GM19240 (cell line): ENCODE results near the gene PXYLP1.

Experiments
- DNase-seq: peaks from one replicate; pipeline ENCODE4 v3.0.0; 2011; ENCODE audit warnings: low spot score; ENCODE audit not compliant: insufficient read length

PXYLP1 gene

DNA sequence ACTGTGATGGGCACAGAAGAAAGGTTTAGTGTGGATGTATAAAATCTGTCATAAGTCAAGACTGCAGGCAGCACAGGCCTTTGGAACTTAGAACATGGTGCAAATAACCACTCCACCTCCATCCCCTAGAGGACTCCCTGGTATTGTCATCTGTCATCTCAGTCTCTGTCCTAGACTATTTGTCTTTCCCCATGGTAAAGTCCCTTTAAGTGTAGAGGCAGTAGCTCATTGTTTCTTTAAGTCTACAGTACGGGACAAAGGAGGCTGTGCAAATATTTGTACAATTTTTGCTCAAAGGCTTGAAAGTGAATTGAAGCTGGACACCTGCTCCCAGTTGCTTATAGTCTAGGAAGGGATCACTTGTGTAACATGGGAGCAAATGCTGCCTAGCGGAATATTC, 3.2 kb upstream of the PXYLP1 start:
- no peak for DNase-seq

DNA sequence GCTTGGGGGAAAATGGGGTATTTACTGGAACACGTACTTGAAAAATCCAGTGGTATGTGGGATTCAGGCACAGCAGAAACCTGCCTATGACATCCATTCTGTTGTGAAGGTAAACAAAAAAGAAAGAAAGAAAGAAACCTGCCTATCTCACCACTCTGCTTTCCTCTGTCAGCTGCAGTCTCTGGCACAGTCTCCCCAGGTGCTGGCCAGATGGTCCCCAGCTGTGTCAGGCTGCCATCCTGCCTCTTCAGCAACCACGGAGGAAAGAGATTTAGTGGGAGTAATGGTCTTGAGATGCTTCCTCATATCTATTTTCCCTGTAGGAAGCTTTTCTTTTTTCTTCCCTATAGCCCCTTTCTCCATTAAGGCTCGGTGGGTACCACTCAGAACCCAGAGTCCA, 2.5 kb upstream of the PXYLP1 start:
- DNase-seq: no peak

DNA sequence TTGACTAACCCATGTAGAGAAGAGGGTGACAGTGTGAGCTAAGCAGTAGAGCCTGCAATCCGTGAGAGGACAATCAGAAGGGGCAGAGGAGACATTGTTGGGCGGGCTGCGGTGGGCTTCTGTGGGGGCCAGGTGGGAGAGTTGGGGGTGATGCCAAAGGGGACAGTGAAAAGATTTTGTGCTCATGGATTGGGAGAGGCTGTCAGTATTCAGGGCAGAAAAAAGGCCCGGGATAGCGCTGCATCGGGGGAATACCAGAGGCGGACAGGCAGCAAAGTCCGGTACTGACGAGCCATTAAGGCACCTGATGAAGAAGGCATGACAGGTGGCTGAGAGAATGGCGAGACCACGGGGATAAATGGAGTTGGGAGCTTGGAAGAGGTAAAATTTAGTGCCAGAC, 1.3 kb upstream of the PXYLP1 start:
- DNase-seq: no peak

DNA sequence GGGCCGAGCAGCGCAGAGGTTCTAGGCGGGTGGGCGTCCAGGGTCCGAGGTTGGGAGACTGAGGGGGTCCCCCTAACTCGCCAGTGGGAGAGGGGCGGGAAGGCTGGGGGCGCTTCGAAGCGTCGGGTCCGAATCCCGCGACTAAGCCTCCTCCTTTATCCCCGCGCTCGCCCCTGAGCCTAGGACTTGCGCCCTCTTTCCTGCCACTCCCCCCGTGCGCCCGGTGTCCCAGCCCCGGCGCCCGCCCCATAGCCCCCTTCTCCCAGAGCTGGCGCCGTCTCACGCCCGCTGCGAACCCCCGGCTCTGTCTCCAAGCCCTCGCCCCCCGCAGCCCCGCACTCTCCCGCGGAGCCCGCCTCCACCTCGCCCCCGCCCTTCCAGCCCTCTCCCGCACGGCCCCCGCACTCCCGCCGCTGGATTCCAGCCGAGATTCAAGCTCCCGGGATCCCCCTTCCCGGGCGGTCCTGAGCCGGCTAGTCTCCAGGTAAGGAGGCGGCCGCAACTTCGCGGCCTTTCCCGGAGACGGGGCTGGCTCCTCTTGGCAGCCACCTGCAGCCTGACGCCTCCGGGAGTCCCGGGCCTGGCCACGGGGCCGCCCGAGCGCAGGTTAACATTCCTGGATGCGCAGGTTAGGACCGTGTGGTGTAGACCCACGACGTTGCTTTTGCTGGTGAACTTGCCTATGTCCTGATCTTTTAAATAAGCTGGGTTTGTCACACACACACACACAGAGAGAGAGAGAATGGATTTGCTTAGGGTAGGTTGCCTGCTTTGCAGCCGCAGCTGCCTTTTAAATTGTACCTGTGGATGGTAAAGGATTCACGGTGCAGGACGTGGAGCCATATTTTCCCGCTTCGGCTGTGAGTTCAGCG, 563 bp downstream of the PXYLP1 start:
- DNase-seq: no peak

DNA sequence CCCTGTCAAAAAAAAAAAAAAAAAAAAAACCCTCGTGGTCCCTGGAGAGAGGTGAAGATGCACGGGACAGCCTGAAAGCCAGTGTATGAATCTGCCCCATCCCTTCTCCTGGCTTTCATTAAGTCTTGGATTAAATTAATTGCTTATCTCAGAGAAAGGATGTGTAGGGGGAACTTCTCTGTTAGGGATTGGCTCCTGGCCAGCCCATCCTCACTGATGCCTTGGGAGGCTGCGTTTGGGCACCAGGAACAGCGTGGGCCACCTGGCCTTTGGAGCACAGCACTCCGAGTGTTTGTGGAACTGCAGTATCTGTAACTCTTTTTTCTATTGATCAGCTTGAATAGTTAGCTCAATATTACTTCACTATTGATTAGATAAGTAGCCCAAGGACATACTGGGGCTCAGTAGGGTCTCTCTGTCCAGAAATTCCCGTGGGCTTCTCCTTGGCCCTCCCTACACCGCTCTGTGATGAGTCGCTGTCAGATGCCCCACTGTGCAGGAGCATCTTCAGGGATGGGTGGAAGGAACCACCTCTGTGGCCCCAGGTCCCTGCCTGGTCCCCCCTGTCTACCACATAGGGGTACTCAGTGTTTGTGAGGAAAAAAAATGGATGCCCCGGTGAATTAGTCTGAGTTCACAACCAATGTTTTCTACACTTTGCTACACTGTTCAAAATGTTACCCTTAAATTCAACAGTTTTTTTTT, 2.0 kb downstream of the PXYLP1 start:
- no peak for DNase-seq

DNA sequence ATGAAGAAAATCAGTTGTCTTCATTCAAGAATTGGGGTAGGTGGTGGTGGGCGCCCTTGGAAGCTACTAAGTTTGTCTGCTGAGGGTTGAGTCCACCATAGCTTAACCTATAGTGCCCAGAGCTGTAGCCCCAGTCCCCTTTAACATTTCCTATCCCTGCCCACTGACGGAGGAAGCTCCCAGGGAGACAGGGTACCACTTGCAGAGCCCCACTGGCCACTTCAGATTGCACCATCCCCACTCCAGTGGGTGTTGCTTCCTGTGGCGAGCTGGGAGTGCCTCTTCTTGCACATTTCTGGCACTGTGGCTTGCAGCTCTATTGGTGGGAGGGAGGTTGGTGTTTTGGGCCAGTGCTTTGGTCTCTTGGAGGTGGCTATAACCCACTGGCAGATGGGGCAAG, 2.7 kb downstream of the PXYLP1 start:
- no peak for DNase-seq

DNA sequence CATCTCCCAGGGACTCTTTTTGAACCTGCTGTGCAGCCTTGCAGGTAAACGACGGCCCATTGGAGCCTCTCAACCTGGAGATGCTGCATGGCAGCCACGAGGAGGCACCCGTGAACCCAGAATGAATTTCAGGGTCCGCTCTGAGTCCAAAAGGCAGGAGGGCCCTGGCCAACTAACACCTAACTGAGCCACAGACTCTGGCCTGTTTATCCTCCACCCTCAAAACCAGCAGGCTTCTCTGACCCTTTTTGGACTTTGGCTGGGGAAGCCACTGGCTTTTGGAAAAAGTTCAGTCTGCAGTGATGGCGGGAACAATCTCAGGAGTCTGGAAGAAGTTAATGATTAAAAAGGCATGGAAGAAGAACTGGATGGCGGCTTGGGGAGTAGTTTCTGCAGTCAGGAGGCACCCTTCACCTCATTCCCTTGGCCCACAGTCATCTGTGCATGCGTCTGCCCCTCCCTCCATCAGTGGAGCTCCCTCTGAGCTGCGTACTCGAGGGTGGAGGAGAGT, 4.1 kb downstream of the PXYLP1 start:
- no peak for DNase-seq

DNA sequence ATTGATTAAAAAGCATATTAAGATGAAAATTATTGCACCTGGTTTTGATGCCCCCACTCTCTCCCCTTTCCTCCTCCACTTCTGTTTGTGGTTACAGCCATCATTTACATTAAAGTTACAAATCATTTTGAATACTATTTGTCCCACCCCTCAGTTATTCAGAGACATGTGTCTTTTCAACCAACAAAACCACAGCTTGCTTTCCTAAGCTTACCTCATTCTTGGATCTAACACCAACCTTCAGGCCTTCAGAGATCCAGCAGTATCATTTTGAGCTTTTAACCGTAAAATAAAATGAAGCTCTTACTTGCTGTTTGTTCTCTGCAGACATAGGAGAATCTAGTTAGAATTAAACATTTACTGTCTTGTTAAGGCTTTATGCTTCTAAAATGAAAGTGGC, 4.7 kb downstream of the PXYLP1 start:
- DNase-seq: no peak

DNA sequence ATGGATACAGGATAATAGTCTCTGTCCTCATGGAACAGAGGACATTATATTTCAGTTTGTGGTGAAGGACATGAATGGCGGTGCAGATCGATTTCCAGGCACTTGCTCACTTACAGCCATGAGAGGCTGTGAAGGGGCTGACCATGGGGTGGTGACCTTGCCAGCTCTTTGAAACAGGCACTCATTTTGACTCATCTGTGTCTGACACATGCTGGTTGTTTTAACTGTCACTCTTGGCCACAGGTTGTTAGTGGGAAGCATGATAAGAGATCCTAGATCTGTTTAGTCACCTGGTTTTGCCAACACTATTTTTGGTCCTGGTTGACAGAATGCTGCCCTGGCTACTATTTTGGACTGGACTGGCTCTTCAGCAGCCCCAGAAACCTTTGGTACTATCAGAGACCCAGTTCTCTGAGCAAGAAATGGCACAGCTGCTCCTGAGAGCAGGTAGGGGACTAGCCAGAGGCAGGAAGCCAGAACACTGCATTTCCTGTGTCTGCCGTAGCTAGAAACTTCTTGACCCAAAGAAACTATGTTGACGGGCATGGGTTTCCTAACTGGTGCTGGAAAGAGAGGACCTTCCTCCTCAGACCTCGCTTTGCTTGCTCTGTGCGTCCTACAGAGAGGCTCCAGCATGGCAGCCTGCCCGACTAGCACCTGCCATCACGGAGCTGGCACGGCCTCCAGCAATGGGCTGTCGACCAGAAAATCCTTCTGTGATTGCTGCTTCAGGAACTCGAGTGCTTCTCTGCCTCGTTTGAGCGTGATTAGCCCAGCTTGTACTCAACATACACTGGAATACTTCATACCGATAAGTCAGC, 6.3 kb downstream of the PXYLP1 start:
- DNase-seq: no peak

DNA sequence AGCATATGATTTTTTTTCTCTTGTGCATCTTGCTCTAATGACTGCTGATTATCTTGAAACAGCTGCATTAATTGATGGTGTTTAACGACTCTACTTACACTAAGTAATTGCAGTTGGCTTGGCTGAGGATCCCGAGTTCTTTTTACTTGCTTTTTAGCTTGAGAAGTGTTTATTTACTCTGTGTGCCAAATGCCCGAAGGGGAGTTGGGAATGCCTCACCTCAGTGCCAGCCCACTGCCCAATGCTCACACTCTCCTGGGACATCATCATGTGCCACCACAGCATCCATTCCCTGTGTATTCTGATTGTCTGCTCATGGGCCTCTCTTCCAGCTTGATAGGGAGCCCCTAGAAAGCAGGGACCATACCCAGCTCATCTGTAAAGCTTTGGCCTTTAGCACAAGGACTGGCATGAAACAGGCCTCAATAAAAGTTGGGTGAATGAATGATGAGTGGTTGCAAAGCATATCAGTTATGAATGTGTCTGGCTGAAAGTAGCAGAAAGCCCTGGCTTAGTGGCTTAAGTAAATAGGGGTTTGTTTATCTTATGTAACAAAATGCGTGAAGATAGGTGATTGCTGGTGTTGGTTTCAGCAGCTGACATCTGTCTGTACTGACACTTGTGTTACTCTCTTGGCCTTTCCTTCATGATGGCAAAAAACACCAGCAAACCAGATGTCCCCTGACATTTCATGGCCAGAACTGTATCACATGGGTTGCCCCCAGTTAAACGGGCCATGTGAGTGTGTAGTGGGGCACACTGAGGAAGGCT, 8.1 kb downstream of the PXYLP1 start:
- no peak for DNase-seq

DNA sequence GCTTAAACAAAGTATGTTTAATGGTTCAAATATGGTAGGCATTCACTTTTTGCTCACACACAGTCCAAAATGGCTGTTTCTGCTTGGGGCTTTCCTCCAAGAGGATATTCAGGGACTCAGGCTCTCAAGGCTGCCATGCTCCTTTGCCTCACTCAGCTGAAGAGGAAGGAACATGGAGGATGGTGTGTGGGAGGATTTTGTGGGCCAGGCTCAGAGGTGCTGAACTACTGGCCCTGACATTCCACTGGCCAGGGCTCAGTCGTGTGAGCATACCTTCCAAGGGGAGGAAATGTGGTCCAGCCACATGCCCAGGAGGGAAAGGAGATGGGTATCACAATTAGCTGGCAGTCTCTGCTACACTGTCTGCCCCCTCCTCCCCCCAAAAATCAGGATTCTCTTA, 8.7 kb downstream of the PXYLP1 start:
- no peak for DNase-seq

DNA sequence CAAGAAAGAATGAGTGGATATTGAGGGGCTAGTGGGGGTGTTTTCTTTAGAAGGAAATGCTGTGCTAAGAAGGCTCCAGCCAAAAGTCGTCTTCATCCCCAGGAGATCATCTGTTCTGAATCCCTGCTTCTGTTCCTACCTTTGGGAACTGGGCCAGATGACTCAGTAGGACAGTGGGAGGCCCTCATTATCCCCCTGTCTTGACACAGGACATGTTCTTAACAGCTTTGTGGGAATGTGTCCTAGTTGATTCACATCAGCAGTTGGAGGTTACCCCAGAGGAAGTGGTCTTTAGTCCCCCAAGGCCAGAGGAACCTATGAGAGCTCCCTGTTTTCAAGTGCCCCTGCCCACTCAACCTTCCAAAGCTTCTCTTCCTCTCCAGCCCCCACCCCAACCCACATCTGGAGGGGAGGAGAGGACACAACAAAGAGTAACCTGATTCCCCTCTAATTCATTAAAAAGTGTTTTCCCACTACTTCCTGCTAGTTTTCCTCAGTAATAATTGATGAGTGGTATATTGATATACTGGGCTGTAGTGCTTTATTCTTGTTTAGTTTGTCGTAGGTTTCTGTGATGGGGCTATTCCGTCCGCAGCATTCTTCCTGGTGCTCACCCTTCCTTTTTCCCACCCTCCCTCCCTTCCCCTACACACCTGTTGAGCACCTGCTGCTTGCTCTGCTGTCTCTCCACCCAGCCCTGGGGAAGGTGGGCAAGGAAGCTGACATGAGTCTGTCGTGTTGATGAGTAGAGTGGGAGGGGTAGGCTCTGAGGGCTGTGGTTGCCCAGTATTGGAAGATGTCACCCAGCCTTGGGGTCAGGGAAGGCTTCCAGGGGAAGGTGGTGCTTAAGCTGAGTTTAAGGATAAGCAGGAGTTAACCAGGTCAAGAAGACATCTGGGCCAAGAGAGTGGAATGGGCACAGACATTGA, 9.3 kb downstream of the PXYLP1 start:
- no peak for DNase-seq

DNA sequence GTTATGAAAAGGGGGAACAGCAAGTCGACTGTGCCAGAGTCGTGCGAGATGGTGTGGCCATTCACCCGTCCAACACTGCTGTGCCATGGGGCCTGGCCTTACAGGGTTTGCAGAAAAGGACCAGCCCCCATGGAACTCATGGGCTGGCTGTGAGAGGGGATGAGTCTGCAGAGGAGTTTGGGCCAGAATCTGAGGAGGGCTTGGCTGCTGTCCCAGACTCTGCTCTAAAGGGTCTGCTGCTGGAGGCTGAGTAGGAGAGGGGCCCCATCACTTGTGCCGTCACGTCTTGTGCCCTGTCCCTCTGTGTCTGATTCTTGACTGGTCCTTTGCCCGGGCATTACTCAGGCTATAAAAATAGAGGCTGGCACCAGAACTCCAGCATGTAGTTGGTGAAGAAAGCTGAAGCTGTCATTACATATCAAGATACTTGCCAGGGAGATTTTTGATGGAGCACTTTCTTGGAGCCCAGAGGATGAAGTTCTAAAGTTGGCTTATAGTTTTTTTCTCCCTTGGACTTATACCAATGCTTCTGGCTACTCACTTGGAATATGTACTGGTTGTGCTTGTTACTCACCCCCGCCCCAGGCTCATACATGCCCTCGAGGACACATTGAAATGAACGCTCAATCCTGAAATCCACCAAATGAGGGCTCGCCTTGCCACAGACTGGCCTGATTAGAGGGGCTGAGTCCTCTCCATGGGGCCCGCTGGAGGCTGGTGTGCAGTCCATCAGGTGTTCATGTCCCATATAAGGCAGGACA, 10.2 kb downstream of the PXYLP1 start:
- DNase-seq: no peak

DNA sequence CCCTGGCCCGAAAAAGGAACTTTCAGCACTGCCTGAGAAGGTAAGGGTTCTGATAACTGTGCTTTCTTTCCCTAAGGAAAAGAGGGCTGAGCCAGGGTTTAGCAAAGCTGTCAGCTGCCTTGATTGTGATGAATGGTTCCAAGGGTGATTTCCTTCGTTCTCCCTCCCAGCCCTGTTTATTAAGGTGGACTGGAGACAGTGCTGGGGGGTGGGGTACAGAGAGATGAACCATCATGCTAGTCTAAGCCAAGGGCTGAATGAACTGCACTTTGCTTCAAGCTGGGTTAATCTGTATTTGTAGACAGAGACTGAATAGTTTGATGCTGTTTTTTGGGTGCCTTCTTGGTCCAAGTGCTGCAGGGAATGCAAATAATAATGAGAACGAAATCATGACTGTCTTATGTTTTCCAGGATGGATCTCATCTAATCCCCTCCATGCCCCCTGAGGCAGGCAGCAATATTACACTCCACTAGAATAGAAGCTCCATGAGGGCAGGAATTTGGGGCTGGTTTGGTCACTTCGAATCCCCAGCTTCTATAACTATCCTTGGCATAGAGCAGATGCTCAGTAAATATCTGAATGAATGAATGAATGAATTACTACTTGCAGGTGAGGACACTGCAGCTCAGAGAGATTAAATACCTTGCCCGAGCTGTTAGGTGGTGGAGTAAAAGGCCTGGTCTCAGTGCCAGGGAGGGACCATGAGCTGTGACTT, 10.9 kb downstream of the PXYLP1 start:
- no peak for DNase-seq

DNA sequence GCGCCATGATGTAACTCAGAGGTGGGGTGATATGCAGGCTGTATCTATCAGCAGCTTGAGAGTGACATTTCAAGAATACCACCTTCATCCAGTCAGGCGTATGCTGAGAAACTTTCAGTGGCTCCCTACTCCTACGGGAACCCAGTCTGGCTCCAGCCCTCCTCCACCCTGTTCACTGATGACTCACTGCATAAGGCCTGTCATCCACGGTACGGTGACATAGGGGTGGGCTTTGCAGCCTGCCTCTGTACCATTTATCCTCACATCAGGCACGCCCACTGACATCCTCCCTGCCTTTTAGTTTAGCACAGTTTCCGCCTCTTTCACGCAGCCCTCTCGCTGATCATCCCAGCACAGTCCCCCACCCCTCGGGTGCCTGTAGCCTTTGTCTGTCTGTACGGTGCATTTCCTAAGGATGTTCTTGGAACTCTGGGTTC, 11.7 kb downstream of the PXYLP1 start:
- DNase-seq: no peak

DNA sequence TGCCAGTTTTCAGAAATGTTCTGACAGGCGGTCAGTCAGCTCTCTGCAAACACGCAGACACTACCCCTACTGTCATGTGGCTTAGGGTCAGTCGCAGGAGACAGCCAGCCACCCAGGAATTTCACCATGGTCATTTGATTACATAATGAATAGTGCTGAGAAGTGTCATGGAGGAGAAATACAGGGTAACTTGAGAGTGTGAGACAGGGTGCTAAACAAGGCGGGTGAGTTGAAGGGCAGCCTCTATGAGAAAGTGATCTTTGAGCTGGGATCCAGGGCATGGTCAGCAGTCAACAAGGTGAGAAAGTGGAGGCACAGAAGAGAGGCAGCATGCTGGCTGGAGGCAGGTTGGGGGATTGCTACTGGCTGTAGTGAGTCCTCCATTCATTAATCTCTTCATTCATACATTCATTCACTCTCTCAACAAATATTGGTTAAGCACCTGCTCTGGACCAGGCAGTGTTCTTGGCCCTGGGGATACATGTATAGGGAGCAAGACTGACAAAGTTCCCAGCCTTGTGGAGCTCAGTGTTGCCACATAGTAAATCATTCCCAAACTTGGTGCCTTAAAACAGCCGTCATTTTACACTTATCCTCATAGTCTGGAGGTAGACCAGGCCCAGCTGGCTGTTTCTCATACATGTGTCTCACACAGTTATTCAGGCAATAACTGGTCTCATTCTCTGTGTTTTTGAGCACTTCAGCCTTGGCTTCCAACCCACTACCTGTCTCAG, 14.8 kb downstream of the PXYLP1 start:
- DNase-seq: no peak

DNA sequence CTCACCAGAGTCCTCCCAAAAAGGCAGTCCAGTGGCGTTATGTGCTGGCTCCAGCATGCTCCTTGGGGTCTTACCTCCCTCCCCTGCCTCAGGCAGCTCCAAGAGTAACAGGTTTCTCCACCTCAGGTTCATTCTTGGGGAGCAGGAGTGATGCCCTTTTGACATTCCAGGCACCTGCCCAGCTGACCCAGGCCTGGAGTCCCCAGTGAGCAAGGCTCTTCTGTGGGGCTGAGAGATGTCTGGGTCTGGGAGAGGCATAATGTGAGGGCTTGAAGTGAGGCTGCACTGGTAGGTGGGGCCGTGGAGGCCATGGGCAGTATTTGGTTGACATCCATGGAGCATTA, 15.3 kb downstream of the PXYLP1 start:
- no peak for DNase-seq

DNA sequence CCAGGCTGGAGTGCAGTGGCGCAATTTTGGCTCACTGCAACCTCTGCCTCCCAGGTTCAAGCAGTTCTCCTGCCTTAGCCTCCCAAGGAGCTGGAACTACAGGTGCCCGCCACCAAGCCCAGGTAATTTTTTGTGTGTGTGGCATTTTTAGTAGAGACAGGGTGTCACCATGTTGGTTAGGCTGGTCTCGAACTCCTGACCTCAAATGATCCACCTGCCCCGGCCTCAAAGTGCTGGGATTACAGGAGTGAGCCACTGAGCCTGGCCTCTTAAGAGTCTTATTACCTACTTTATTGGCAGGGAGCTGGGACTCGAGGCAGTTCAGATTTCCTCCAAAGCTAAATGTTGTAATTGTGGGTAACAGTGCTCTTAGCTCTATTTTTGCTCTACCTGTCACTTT, 16.4 kb downstream of the PXYLP1 start:
- DNase-seq: no peak
